SK-N-SH (cell line): ENCODE measurements around the gene MSANTD7. TPM values are rescaled to one million over a fixed set of nuclear protein-coding genes. Genes with fewer than 3 reads are reported as not detected.

Experiments used
- CTCF ChIA-PET: fragments of 300-600, 350-600 bp; formaldehyde crosslinking; extraction: SDS; loops from one replicate; lab custom pipeline; 2021; lab: Yijun Ruan, JAX
- POLR2A ChIA-PET: fragments of 350-600 bp; sonication (Branson Sonifier 250); formaldehyde crosslinking; extraction: SDS; loops from one replicate; lab custom pipeline; 2020; ENCODE audit warnings: antibody characterized with exemption, inconsistent platforms; lab: Yijun Ruan, JAX
- DNase-seq: peaks from one replicate; pipeline ENCODE4 v3.0.0; 2012
- H2AFZ ChIP-seq: fragments of 200-600 bp; sonication (generic); 2 replicates; pipeline ENCODE4 v1.8.1; 2016; ENCODE audit warnings: antibody characterized with exemption, mild to moderate bottlenecking, low read depth
- H3F3A ChIP-seq: fragments of 200-600 bp; sonication (generic); replicated peaks from 2 replicates; pipeline ENCODE3; 2016; ENCODE audit warnings: antibody characterized with exemption, mild to moderate bottlenecking; ENCODE audit not compliant: insufficient read depth
- H3K27ac ChIP-seq, 2 experiments: fragments of 200-500 bp in 1 of 2; fragments of 200-600 bp in 1 of 2; sonication (Bioruptor generic) in 1 of 2; sonication (generic), shearing (Covaris generic) in 1 of 2; 2 replicates each; pipeline versions ENCODE4 v1.5.1 to v1.6.1; 2014 to 2016; ENCODE audit warnings: low read depth in 2 of 2, inconsistent platforms in 1 of 2, low read length in 1 of 2, mild to moderate bottlenecking in 1 of 2, mixed read lengths in 1 of 2
- H3K27me3 ChIP-seq: fragments of 200-600 bp; sonication (generic), shearing (Covaris generic); 2 replicates; pipeline ENCODE4 v1.6.1; 2016; ENCODE audit warnings: mixed run types; ENCODE audit not compliant: insufficient read depth
- H3K36me3 ChIP-seq, 2 experiments: fragments of 200-500 bp in 1 of 2; fragments of 200-600 bp in 1 of 2; sonication (Bioruptor generic) in 1 of 2; sonication (generic) in 1 of 2; replicated peaks in 1 of 2; 2 replicates each; pipeline versions ENCODE3 to v1.5.1; 2014 to 2016; ENCODE audit warnings: low read length in 1 of 2, mild to moderate bottlenecking in 1 of 2; ENCODE audit not compliant: insufficient read depth in 2 of 2, control insufficient read depth in 1 of 2
- H3K4me1 ChIP-seq, 2 experiments: fragments of 200-500 bp in 1 of 2; fragments of 200-600 bp in 1 of 2; sonication (Bioruptor generic) in 1 of 2; sonication (generic), shearing (Covaris generic) in 1 of 2; 2 replicates each; pipeline versions ENCODE4 v1.5.1 to v1.6.1; 2014 to 2016; ENCODE audit warnings: low read depth in 1 of 2, low read length in 1 of 2, mixed run types in 1 of 2; ENCODE audit not compliant: insufficient read depth in 2 of 2, control insufficient read depth in 1 of 2
- H3K4me2 ChIP-seq: fragments of 200-600 bp; sonication (generic), shearing (Covaris generic); 2 replicates; pipeline ENCODE4 v1.6.1; 2017; ENCODE audit warnings: mixed run types
- H3K4me3 ChIP-seq, 2 experiments: fragments of 200-500 bp in 1 of 2; fragments of 200-600 bp in 1 of 2; sonication (Bioruptor generic) in 1 of 2; sonication (generic), shearing (Covaris generic) in 1 of 2; 2 replicates each; pipeline versions ENCODE4 v1.5.1 to v1.8.1; 2014 to 2016; ENCODE audit warnings: low read depth in 2 of 2, inconsistent platforms in 1 of 2, low read length in 1 of 2, mild to moderate bottlenecking in 1 of 2, mixed read lengths in 1 of 2, moderate library complexity in 1 of 2
- H3K79me2 ChIP-seq: fragments of 200-600 bp; sonication (generic); 2 replicates; pipeline ENCODE4 v1.8.1; 2017; ENCODE audit warnings: mild to moderate bottlenecking; ENCODE audit not compliant: insufficient read depth
- H3K9ac ChIP-seq: fragments of 200-600 bp; sonication (generic); 2 replicates; pipeline ENCODE4 v1.6.1; 2017; ENCODE audit warnings: mixed run types
- H3K9me2 ChIP-seq: fragments of 200-600 bp; sonication (generic); 2 replicates; pipeline ENCODE4 v1.6.1; 2017; ENCODE audit warnings: mixed run types
- H3K9me3 ChIP-seq: fragments of 200-600 bp; sonication (generic); 2 replicates; pipeline ENCODE4 v1.6.1; 2017; ENCODE audit warnings: mixed run types, mild to moderate bottlenecking, moderate library complexity
- H4K20me1 ChIP-seq: fragments of 200-600 bp; sonication (generic); 2 replicates; pipeline ENCODE4 v1.6.1; 2017; ENCODE audit warnings: mild to moderate bottlenecking, mixed run types; ENCODE audit not compliant: insufficient read depth
- CHD2 ChIP-seq: fragments of 150-350 bp; IDR thresholded peaks from 2 replicates; pipeline ENCODE4 v1.6.1; 2018; ENCODE audit warnings: low read length; ENCODE audit not compliant: partially characterized antibody
- ELF1 ChIP-seq: IDR thresholded peaks from 2 replicates; pipeline ENCODE4 v1.4.0; 2012
- EP300 ChIP-seq, 2 experiments: IDR thresholded peaks; 2 replicates each; pipeline versions ENCODE4 v1.4.0 to v1.6.1; 2012; ENCODE audit warnings: borderline replicate concordance in 1 of 2, low read depth in 1 of 2, low read length in 1 of 2
- FOXM1 ChIP-seq: IDR thresholded peaks from 2 replicates; pipeline ENCODE4 v1.4.0; 2012; ENCODE audit warnings: low read depth, mild to moderate bottlenecking
- GABPA ChIP-seq: IDR thresholded peaks from 2 replicates; pipeline ENCODE4 v1.4.0; 2012; ENCODE audit warnings: low read depth, mild to moderate bottlenecking
- MEF2A ChIP-seq: IDR thresholded peaks from 2 replicates; pipeline ENCODE4 v1.4.0; 2012; ENCODE audit warnings: low read depth, borderline replicate concordance
- MXI1 ChIP-seq: IDR thresholded peaks from 2 replicates; pipeline ENCODE4 v1.6.1; 2012; ENCODE audit warnings: mild to moderate bottlenecking, low read depth, low read length, improper control_type of control experiment
- NFIC ChIP-seq: IDR thresholded peaks from 2 replicates; pipeline ENCODE4 v1.4.0; 2012; ENCODE audit warnings: borderline replicate concordance
- NRF1 ChIP-seq: IDR thresholded peaks from 2 replicates; pipeline ENCODE4 v1.6.1; 2012; ENCODE audit warnings: low read depth, mild to moderate bottlenecking, low read length
- RAD21 ChIP-seq: IDR thresholded peaks from 2 replicates; pipeline ENCODE4 v1.6.1; 2012; ENCODE audit warnings: mild to moderate bottlenecking, low read length
- RCOR1 ChIP-seq: fragments of 150-350 bp; IDR thresholded peaks from 2 replicates; pipeline ENCODE4 v1.6.1; 2017; ENCODE audit warnings: antibody characterized with exemption, low read length
- RFX5 ChIP-seq: IDR thresholded peaks from 2 replicates; pipeline ENCODE4 v1.6.1; 2012; ENCODE audit warnings: mild to moderate bottlenecking, improper control_type of control experiment, low read length
- RXRA ChIP-seq: IDR thresholded peaks from 2 replicates; pipeline ENCODE4 v1.4.0; 2012; ENCODE audit warnings: low read depth, mild to moderate bottlenecking, borderline replicate concordance
- TAF1 ChIP-seq: IDR thresholded peaks from 2 replicates; pipeline ENCODE4 v1.6.1; 2012; ENCODE audit warnings: low read depth, mild to moderate bottlenecking, low read length, moderate library complexity, borderline replicate concordance
- TCF12 ChIP-seq: IDR thresholded peaks from 2 replicates; pipeline ENCODE4 v1.4.0; 2012
- TEAD4 ChIP-seq: IDR thresholded peaks from 2 replicates; pipeline ENCODE4 v1.4.0; 2012; ENCODE audit warnings: mild to moderate bottlenecking, borderline replicate concordance; ENCODE audit not compliant: insufficient read depth
- YY1 ChIP-seq: IDR thresholded peaks from 2 replicates; pipeline ENCODE4 v1.4.0; 2012; ENCODE audit warnings: low read depth, mild to moderate bottlenecking
- WGBS: methylation state at CpG from one replicate; pipeline ENCODE4 v1.1.6; 2017; ENCODE audit warnings: low lambda C conversion rate; 5-methylcytosine and 5-hydroxymethylcytosine counted together
- polyA plus RNA-seq, 3 experiments: library from polyadenylated mRNA; depleted of rRNA; stranded (reverse); fragments of >200 nt; gene quantifications; 2 replicates each; pipeline ENCODE4 v1.2.3, GENCODE V29; 2012
- TF ChIP-seq, protein P1 (sequence below): IDR thresholded peaks from 2 replicates; pipeline ENCODE4; 2012
- TF ChIP-seq, protein P2 (sequence below): IDR thresholded peaks from 2 replicates; pipeline ENCODE4 v1.6.1; 2012; ENCODE audit warnings: mild to moderate bottlenecking, low read depth, low read length, moderate library complexity
- TF ChIP-seq, protein P3 (sequence below): IDR thresholded peaks from 2 replicates; pipeline ENCODE4 v1.4.0; 2012; ENCODE audit warnings: low read depth, borderline replicate concordance
- TF ChIP-seq, protein P4 (sequence below): fragments of 150-350 bp; IDR thresholded peaks from 2 replicates; pipeline ENCODE4 v1.6.1; 2017; ENCODE audit warnings: antibody characterized with exemption, low read length, low read depth, borderline replicate concordance
- TF ChIP-seq, protein P5 (sequence below): IDR thresholded peaks from 2 replicates; pipeline ENCODE4 v1.4.0; 2012; ENCODE audit warnings: low read depth
- TF ChIP-seq, protein P6 (sequence below): fragments of 150-350 bp; IDR thresholded peaks from 2 replicates; pipeline ENCODE4 v1.6.1; 2016; ENCODE audit warnings: mild to moderate bottlenecking, low read depth, low read length

The MSANTD7 gene
- polyA plus RNA-seq, 1 of the 3 experiments (the other 2 are of a cell fraction), result 3.2 TPM

DNA sequence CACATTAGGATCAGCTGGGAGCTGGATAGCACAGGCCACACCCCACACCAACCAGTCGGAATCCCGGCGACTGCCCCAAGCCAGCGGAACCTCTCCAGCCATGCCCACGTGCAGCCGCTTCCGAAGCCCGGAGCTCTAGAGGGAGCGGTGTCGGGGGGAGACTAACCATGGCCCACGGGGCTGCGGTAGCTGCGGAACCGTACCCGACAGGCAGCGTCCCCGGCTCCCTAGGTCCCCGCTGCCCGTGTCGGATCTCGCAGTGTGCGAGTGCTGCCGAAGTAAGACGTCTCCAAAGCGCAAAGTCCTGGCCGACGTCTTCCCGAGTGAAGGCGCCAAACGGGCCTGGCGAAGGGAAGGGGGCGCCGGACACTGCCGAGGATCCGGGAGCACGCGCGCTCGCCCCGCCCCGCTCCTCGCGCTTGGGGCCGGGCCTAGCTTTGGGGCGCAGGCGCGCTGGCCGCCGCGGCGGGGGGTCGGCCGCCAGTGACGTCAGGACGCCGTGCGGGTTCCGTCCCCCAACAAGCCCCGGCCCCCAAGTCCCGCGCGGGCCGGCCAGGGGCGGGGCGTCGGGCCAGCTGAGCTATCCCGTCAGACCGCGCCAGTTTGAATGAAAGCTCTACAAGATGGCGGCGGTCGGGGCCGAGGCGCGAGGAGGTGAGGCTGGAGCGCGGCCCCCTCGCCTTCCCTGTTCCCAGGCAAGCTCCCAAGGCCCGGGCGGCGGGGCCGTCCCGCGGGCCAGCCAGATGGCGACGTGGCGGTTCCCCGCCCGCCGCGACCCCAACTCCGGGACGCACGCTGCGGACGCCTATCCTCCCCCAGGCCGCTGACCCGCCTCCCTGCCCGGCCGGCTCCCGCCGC, 40.4 kb downstream of the MSANTD7 start, which contains the start of gene SUV39H2:
Gene SUV39H2 (plus strand): TSS at position 601 of the 858 bp plus-strand sequence. CDS start 23 bp downstream, at position 624.
- POLR2A ChIA-PET, result interaction anchor here (0.8 to 2.8 kb wide), 5 partner anchors 9 to 81 kb away, joined by 3 to 36 read pairs (median 12); partner anchors contain the start of genes CDNF, DCLRE1C, HSPA14 and MEIG1
- WGBS, result 0% methylated on average over 8 of the region's 102 CpGs
- peaks cover 11 to 16% of the 10 kb centered on the region in 2 experiments for H3K36me3 ChIP-seq
- no peak for TF ChIP-seq TEAD4
- TF ChIP-seq EP300 (IDR thresholded peaks at IDR 0.05; ENCODE audit: borderline replicate concordance in 1 of 2, low read depth in 1 of 2, low read length in 1 of 2), result no peak
- TF ChIP-seq, protein P1, sequence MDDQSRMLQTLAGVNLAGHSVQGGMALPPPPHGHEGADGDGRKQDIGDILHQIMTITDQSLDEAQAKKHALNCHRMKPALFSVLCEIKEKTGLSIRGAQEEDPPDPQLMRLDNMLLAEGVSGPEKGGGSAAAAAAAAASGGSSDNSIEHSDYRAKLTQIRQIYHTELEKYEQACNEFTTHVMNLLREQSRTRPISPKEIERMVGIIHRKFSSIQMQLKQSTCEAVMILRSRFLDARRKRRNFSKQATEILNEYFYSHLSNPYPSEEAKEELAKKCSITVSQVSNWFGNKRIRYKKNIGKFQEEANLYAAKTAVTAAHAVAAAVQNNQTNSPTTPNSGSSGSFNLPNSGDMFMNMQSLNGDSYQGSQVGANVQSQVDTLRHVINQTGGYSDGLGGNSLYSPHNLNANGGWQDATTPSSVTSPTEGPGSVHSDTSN, result peak; percentile 68
- TF ChIP-seq, protein P2, sequence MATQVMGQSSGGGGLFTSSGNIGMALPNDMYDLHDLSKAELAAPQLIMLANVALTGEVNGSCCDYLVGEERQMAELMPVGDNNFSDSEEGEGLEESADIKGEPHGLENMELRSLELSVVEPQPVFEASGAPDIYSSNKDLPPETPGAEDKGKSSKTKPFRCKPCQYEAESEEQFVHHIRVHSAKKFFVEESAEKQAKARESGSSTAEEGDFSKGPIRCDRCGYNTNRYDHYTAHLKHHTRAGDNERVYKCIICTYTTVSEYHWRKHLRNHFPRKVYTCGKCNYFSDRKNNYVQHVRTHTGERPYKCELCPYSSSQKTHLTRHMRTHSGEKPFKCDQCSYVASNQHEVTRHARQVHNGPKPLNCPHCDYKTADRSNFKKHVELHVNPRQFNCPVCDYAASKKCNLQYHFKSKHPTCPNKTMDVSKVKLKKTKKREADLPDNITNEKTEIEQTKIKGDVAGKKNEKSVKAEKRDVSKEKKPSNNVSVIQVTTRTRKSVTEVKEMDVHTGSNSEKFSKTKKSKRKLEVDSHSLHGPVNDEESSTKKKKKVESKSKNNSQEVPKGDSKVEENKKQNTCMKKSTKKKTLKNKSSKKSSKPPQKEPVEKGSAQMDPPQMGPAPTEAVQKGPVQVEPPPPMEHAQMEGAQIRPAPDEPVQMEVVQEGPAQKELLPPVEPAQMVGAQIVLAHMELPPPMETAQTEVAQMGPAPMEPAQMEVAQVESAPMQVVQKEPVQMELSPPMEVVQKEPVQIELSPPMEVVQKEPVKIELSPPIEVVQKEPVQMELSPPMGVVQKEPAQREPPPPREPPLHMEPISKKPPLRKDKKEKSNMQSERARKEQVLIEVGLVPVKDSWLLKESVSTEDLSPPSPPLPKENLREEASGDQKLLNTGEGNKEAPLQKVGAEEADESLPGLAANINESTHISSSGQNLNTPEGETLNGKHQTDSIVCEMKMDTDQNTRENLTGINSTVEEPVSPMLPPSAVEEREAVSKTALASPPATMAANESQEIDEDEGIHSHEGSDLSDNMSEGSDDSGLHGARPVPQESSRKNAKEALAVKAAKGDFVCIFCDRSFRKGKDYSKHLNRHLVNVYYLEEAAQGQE, result no peak; the same call in 1 of the 2 replicates
- TF ChIP-seq RFX5, result 0 out of 2 replicates have a peak, but pooled peaks have one; percentile 22
- no peak for TF ChIP-seq RCOR1
- TF ChIP-seq, protein P3, sequence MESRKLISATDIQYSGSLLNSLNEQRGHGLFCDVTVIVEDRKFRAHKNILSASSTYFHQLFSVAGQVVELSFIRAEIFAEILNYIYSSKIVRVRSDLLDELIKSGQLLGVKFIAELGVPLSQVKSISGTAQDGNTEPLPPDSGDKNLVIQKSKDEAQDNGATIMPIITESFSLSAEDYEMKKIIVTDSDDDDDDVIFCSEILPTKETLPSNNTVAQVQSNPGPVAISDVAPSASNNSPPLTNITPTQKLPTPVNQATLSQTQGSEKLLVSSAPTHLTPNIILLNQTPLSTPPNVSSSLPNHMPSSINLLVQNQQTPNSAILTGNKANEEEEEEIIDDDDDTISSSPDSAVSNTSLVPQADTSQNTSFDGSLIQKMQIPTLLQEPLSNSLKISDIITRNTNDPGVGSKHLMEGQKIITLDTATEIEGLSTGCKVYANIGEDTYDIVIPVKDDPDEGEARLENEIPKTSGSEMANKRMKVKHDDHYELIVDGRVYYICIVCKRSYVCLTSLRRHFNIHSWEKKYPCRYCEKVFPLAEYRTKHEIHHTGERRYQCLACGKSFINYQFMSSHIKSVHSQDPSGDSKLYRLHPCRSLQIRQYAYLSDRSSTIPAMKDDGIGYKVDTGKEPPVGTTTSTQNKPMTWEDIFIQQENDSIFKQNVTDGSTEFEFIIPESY, result peak; percentile 91
- peak; percentile 97 for TF ChIP-seq CHD2
- peak; percentile 13; the same call in 1 of the 2 replicates for TF ChIP-seq ELF1
- TF ChIP-seq GABPA, result no peak
- no peak for TF ChIP-seq TCF12
- peak; percentile 94 for TF ChIP-seq MXI1
- no peak for TF ChIP-seq RAD21
- TF ChIP-seq, protein P4, sequence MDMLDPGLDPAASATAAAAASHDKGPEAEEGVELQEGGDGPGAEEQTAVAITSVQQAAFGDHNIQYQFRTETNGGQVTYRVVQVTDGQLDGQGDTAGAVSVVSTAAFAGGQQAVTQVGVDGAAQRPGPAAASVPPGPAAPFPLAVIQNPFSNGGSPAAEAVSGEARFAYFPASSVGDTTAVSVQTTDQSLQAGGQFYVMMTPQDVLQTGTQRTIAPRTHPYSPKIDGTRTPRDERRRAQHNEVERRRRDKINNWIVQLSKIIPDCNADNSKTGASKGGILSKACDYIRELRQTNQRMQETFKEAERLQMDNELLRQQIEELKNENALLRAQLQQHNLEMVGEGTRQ, result 0 out of 2 replicates have a peak, but pooled peaks have one; percentile 18
- TF ChIP-seq NRF1, result peak; percentile 80
- no peak for TF ChIP-seq NFIC
- TF ChIP-seq, protein P5, sequence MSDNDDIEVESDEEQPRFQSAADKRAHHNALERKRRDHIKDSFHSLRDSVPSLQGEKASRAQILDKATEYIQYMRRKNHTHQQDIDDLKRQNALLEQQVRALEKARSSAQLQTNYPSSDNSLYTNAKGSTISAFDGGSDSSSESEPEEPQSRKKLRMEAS, result peak; percentile 93
- TF ChIP-seq, protein P6, sequence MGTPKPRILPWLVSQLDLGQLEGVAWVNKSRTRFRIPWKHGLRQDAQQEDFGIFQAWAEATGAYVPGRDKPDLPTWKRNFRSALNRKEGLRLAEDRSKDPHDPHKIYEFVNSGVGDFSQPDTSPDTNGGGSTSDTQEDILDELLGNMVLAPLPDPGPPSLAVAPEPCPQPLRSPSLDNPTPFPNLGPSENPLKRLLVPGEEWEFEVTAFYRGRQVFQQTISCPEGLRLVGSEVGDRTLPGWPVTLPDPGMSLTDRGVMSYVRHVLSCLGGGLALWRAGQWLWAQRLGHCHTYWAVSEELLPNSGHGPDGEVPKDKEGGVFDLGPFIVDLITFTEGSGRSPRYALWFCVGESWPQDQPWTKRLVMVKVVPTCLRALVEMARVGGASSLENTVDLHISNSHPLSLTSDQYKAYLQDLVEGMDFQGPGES, result no peak
- no peak for TF ChIP-seq RXRA
- TF ChIP-seq FOXM1, result no peak
- TF ChIP-seq TAF1, result peak; percentile 81
- TF ChIP-seq MEF2A, result no peak
- TF ChIP-seq YY1, result peak; percentile 92

More for the DNA sequence above, 40.4 kb downstream of the MSANTD7 start, which contains the start of gene SUV39H2:
- H2AFZ ChIP-seq, result peak within 1 kb of the TSS; percentile 82
- H3K4me2 ChIP-seq, result peak within 1 kb of the TSS; percentile 91
- peak; percentile 100 for DNase-seq
- no peaks in the 10 kb centered on the region for H3K27me3 ChIP-seq
- H3K9ac ChIP-seq, result peak within 1 kb of the TSS; percentile 90
- peaks cover 79% of the 10 kb centered on the region for H3K79me2 ChIP-seq
- H3F3A ChIP-seq, result peaks cover 8% of the 10 kb centered on the region
- CTCF ChIA-PET, result interaction anchor here (0.8 to 1.7 kb wide), 6 partner anchors 9 to 381 kb away, joined by 3 to 8 read pairs (median 4); partner anchors contain the start of genes CDNF, HSPA14 and MSANTD7
- H3K4me3 ChIP-seq, result peak within 1 kb of the TSS; percentile 88 to 97
- no peaks in the 10 kb centered on the region for H3K9me3 ChIP-seq
- no peaks in the 10 kb centered on the region for H4K20me1 ChIP-seq
- no peaks in the 10 kb centered on the region for H3K9me2 ChIP-seq
- H3K4me1 ChIP-seq, result peaks cover 18 to 19% of the 10 kb centered on the region in 2 experiments; a peak in 3 of 4 replicates
- peak within 1 kb of the TSS; percentile 94 to 96 for H3K27ac ChIP-seq
